GM19467 (cell line): ENCODE data around the gene KLF5.
"Not testable (repeated sequence)": the region's sequence is repeated elsewhere in the genome, so short reads cannot be mapped to it uniquely, and the experiment has no call there.

Source experiments
- ATAC-seq: cut with Tn5 transposase; IDR thresholded peaks from one replicate; pipeline ENCODE4 v1.9.1; 2021; ENCODE audit warnings: mild to moderate bottlenecking, moderate library complexity; ENCODE audit not compliant: unreplicated experiment

KLF5 gene

GRCh38 chr13:73082895-73083294, 24.1 kb downstream of the KLF5 start:
- no peak for ATAC-seq

- ATAC-seq, result no peak
Measured at GRCh38 chr13:73088332-73088935, 29.6 kb downstream of the KLF5 start.

- no peak for ATAC-seq
Measured at GRCh38 chr13:73089213-73089612, 30.4 kb downstream of the KLF5 start.

- ATAC-seq, result peak; percentile 58
Measured at GRCh38 chr13:73090116-73090822, 31.5 kb downstream of the KLF5 start.

- ATAC-seq, result no peak
Measured at GRCh38 chr13:73090823-73091187, 32.0 kb downstream of the KLF5 start.

- no peak for ATAC-seq
Measured at GRCh38 chr13:73092829-73093228, 34.0 kb downstream of the KLF5 start.

DNA sequence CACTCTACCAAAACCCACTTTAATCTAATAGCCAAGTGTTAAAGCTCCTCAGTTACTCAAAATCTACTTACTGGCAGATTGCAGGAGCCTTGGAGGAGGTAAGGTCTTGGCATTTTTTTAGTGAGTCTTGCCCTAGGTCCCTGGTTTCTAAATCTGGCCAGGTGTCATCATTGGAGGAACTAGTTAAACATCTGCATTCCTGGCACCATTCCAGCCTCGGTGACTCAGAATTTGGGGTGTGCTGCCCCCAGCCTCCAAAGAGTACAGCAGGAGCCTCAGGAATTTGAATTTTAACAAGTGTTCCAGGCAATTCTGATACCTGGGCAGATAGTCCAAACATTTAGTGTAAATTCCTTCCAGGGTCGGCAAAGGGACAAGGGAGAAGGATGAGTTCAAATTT, 37.4 kb downstream of the KLF5 start:
- ATAC-seq, result no peak

DNA sequence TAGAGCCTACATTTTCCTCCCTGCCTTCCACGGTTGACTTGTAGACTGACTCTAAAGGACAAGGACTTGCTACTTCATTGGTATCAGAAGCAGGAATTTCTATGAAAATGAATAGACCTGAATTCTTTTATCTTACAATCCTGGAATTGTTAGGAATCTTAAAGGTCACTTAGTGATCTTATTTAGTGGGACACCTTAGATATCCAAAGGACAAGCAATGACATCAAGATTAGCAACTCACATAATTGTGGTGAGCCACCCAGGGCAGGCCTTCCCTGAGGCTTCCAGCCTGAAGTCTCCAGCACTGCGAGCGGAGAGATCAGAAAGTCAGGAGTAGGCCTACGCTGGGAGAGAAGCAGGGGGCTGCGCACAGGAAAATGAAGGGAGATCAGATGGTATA, 37.8 kb downstream of the KLF5 start:
- ATAC-seq, result no peak

DNA sequence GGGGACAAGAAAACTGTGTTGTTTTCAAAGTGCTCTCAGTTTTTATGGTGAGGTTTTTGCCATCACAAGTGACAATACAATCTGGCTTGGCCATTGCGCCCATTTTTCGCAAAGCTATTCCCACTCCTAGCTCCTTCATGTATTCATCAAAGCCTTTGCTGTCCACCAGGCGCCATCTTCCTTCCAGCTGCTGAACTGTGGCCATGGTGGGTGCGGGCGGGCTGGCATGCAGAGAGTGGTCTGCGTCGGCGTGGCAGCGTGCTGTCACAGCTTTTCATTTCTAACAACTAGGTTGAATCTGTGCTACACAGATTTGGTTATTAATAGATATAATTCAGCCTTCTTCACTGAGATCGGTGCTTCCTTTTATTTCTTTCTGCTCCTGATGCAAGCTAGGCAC, 42.0 kb downstream of the KLF5 start:
- not testable (repeated sequence) for ATAC-seq

GRCh38 chr13:73101351-73102007, 42.7 kb downstream of the KLF5 start:
- ATAC-seq, result no peak

- no peak for ATAC-seq
Measured at GRCh38 chr13:73103238-73103637, 44.4 kb downstream of the KLF5 start.

- no peak for ATAC-seq
Measured at GRCh38 chr13:73106513-73107178, 47.8 kb downstream of the KLF5 start.

DNA sequence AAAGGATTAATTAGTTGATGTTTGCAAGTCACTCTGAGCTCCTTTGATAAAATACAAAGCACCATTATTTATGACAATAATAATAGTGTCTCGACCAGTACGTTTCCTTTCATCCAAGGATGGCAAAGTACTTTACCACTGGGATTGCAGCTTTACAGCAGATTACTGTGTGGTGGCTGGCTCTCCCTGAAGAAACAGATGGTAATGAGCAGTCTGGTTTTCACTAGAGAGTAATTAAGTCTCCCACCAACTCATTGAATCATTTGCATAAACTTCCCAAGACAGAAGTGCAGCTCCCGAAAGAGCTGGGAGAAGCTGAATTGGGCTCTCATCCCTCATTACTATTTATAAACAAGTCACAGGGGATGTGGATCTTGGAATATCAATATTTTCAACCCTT, 48.7 kb downstream of the KLF5 start:
- no peak for ATAC-seq

GRCh38 chr13:73107970-73108369, 49.2 kb downstream of the KLF5 start:
- no peak for ATAC-seq

DNA sequence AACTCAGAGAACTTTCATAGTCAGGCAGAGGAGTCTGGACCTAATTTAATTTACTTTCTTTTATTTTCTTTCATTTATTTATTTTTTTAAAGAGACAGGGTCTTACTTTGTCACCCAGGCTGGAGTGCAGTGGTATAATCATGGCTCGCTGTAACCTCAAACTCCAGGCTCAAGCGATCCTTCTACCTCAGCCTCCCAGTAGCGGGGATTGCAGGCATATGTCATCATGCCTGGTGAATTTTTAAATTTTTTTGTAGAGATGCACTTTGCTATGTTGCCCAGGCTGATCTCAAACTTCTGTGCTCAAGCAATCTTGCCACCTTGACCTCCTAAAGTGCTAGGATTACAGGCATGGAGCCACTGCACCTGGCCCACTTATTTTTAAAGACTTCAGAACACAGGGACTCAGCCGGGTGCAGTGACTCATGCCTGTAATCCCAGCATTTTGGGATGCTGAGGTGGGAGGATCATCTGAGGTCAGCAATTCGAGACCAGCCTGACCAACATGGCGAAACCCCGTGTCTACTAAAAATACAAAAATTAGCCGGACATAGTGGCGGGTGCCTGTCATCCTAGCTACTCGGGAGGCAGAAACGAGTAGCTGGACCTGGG, 50.6 kb downstream of the KLF5 start:
- no peak for ATAC-seq

GRCh38 chr13:73109969-73110368, 51.2 kb downstream of the KLF5 start:
- no peak for ATAC-seq

DNA sequence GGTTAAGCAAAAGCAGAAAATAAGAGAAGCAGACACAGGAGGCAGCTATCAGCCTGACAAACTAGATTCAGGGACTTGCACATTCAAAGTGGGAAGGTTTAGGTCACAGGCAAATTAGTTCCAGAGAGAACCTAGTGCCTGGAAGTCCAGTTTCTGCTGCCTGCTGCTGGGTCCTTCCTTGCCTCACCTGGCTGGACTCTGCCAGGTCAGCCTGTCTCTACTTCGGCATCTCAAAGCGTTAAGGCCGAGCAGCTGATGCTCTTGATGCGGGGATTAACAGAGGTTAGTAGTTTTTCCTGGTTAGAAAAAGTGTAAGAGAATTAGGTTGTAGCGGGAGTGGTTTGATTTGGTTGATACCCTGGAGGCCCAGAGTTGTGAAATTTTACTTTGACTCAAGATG, 52.0 kb downstream of the KLF5 start:
- no peak for ATAC-seq

GRCh38 chr13:73111331-73111730, 52.5 kb downstream of the KLF5 start:
- ATAC-seq, result no peak

DNA sequence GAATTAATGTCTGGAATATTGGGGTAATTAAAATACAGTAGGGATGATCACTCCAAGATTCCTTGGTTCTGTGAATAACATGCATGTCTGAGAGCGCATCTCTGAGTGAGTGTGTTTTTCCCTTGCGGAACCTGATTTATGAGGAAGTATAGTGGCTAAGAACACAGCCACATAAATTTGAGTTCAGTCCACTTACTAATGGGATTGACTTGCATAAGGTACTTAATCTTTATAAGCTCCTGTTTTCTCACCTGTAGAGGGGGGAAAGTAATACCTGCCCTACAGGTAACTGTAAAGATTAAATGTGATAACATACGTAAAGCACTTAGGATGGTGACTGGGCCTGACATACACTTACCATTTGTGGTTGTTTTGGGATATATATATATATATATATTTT, 60.8 kb downstream of the KLF5 start:
- no peak for ATAC-seq
